COR-L47 (cell line): ENCODE data around the gene GNS.

Experiments used
- DNase-seq: peaks from one replicate; lab custom pipeline; 2025; lab: John Stamatoyannopoulos, UW

The GNS gene

GRCh38 chr12:64673490-64674169 is 85.6 kb downstream of the GNS start:
- DNase-seq, result peak; percentile 91

- peak; percentile 86 for DNase-seq
Measured at GRCh38 chr12:64672925-64673409, 86.2 kb downstream of the GNS start.

- no peak for DNase-seq
Measured at GRCh38 chr12:64671681-64672080, 87.5 kb downstream of the GNS start.

DNA sequence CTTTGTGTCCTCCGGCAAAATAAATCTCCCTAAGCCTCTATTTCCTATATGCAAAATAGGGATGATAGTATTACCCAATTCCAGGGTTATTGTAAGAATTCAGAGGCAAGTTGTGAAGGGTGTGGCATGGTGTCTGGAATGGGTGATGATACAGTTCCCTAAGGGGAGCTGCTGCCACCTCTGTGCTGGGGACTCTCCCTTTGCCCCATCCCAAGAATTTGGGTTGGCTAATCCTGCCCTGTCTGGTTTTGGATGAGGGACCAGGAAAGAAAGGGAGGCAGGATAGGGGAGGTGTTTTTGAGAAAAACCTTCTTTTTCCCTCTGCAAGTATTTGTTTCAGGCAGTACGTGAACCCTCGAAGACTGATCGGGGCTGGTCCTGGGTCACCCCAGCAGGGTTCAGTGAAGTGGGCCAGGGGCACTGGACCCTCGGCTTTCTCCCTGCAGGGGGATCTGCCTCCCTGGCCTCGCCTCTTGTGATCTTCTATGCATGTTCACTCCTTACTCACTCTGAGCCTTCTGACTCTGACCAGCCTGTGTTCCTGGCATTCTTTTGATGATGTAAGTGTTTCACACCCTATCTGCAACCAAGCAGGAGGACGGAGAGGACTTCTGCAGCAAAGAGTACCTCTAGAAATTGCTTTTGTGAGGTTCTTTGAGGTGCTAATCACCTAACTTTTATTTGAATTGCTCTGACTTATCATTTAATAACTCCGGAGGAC is 88.1 kb downstream of the GNS start:
- DNase-seq, result no peak

- DNase-seq, result no peak
Measured at GRCh38 chr12:64670019-64670418, 89.2 kb downstream of the GNS start.

DNA sequence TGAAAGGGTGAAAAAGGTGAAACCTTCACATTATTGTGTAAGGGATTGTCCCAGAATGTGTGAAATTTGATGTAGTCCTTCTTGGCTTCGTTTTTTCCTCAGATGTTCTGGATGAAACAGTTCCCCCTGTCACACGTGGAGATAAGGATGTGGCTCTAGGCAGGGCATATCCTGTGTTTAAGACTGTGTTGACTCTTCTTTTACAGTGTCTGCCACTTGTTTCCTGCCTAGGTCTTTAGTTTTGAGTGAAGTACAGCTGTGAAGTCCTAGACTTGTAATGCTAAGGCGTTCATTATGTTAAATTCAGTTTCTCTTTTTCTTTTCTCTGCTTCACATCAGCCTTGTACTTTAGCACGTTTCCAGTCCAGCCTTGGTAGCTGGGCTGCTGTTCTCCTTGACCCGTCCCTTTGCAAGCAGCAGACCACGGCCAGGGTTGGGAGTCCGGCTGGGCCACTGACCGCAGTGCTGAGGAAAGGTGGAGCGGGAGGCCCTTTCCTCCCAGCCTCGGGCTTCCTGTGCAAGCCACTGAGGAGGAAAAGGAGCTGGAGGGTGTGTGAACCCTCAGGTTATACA is 89.8 kb downstream of the GNS start:
- DNase-seq, result no peak

DNA sequence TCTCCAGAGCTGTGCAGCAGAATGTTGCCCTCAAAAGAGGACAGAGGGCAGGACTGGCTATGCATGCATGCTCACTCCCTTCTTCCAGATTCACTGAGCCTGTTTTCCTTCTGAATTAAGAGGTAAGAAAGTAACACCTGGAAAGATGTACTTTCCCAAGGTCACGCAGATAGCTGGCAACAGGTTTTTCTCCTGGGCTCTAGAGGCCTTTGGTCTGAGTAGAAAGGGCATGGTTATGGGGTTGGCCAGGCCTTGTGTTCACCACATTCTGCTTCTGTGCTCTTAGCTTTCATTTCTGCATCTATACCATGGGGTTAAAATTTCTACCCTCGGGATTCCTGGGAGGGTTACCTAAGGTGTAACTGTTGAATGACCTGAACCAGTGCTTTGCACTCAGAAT is 91.4 kb downstream of the GNS start:
- no peak for DNase-seq

DNA sequence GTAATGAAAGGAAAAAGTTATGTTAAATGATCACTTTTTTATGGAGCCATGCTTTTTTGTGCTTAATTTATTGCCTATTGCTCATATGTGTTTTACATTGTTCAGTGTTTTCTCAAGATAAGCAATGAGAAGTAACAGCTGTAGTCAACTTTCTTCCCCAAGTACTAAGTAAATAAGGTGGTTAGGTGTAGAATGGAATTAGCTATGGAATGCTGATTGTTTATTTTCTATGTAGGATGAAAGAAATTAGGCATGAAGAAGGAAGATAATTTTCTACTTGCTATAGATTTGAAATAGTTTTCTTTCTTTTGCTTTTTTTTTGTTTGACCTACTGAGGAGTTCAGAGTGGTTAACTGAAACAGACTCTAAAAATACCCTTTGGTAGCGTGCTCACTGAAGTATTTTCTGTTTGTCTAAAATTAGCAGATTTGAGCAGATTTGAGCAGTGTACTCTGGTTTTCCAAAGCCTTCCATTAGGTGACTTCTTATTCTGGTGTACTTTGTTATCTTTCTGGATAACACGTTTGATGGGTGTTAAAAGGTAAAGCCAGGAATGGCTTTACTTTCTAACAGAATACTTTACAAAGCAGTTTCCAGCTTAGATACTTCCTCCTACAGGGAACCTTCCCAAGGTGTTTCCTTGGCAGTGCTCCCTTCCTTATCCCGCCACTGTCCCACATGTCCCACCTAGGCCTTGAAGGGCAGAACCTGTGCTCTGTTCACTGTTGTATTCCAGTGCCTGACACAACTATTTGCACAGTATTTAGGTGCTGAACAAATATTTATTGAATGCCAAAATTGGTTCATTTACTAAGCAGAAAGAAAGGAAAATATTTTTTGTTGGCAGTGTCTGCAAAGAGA is 92.9 kb downstream of the GNS start:
- no peak for DNase-seq

DNA sequence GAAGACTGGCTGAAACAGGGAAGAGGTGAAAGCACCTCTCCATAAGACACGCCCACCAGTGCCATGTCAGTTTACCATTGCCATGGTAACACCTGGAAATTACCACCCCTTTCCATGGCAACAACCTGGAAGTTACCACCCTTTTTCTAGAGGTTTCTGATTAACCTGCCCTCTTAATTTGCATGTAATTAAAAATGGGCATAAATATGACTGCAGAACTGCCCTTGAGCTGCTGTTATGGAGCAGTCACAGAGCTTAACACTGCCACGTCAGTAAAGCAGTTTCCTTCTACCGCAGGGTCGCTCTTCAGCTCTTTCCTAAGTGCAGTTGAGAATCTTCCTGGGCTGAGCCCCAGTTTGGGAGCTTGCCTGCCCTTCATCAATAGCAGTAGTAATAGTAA is 93.7 kb downstream of the GNS start:
- DNase-seq, result peak; percentile 13
